ENCODE results near the gene SUGCT.

The SUGCT gene

DNA sequence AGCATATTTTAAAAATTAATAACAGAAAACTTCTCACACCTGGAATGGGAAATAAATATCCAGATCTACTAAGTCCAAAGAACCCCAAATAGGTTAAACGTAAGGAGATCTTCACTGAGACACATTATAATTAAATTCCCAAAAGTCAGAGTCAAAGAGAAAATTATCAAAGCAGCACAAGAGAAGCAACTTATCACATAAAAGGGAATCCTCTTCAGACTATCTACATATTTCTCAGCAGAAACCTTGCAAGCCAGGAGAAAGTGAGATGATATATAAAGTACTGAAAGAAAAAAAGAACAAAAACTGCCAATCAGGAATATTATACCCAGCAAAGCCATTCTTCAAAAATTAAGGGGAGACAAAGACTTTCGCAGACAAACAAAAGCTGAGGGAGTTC lies 756.4 kb downstream of the SUGCT start:
- no peak for DNase-seq

DNA sequence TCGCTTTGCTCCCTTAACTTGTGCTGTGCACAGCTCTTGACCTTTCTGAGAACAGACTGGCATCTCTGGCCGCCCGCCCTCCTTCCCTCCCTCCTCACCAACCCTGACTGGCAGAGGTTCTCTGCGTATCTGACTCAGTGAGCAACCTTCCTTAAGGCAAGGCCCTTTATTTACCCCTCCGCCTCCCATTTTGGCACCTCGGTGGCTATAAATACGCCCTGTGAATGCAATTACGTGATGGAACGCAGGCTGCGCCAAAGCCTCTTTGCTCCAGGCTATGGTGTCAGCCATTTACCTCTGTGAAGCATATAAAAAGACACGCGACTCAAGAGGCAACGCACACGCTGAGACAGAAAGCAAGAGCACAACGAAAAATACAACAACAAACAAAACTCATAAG lies 764.3 kb downstream of the SUGCT start:
- no peak for DNase-seq

DNA sequence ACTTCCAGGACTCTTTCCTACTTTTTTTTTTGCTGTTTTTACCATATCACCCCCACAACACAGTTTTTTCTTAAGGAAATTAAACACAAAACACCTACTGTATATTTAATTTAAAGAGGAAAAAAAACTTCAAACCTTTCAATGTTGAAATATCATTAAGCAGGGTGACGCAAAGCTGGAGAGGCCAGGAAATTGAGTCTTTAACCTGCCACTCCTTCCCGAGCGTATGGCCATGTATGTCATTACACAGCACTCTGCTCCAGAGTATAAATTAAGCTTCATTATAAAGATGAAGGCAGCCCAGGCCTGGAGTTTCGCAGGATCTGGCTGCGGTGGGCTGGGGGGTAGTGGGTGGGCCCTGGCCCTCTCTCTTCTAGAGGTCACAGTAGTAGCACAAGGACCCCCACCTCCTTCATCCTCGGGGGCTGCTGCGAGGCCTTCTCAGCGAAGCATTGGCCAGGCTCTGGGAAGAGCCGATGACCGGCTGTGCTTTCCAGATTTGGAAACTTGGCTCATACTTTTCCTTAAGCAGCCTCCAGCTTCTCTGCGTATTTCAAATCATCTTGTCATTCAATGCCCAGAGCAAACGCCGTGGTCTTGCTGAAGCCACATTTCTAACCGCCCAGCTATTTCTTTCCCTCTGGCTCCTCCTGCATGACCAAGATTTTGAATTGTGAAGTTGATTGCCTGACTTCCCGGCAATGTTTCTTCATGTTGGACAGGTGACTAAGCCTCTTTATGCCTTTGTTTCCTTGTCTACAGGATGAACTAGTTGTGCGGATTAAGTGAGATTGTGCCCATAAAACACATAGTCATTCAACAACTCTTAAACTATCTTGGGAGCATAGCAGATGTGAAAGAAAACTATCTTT lies 765.1 kb downstream of the SUGCT start:
- DNase-seq = no peak

DNA sequence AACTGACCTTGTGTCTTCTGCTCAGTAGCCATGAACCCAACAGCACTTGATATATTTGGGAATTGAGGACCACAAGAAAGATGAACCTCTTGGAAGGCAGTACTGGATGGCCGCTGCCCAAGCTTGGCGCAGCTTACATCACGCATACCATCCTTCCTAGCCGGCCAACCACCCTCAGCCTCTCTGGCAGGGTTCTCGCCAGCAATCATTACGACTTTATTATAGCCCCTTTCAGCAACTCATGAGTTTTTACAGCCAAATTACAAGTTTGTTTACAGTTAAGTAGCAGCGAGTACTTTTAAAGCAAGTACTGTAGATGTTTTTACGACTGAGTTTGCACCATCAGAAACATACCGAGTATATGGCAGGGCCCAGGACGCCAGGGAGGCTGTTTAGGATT lies 769.1 kb downstream of the SUGCT start:
- DNase-seq = no peak

DNA sequence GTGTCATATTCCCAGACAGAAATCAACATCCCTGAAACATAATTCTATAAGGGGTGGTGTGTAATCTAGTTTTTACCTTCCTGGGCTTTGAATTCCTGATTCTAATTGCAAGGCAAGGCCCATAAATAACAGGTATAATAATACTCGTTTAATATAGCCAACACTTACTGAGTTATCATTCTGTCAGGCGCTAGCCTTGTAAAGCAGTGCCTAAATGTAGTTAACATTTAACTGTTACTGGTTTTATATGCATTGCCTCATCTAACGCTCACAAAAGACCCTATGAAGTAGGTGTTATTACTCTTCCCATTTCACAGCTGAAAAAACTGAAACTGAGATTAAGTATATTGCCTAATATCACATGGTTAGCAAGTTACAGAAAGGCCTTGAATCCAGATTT lies 772.5 kb downstream of the SUGCT start:
- no peak for DNase-seq

DNA sequence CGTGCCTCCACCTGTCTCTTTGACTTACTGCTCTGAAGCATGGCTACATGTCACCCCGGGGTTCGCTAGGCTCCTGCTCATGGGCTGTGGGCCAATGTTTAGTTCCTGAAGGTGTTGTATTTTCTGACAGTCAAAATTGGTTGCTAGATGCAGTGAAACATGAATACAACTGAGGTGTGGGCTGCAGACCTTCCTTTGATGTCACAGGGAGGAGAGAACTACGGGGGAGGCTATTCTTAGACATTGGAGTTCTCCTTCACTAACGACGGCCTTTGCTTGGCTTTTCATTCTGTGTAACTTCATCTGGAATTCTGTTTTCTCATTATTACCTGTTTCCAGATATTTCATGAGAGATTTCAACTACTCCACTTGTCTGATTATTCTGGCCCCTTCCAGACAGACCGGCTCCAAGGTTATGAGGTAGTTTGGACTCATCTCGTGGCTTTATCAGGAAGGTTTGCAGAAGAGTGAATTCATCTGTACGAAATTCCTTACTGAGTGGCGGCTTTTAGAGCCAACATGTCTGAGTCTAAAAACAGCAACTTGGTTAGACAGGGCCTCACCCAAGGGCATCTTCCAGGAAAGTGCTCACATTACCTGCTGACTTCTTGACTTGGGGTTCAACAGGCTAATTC lies 774.7 kb downstream of the SUGCT start:
- no peak for DNase-seq

Data from kidney glomerular epithelial cell (primary cell).